SK-N-SH (cell line): Measurements from ENCODE around the gene PGK1.

Experiments
- FOSL2 ChIP-seq: IDR thresholded peaks from 2 replicates; pipeline ENCODE4 v1.4.0; 2012; ENCODE audit warnings: low read depth, mild to moderate bottlenecking, moderate library complexity, borderline replicate concordance
- SIN3A ChIP-seq: IDR thresholded peaks from 2 replicates; pipeline ENCODE4 v1.6.1; 2012; ENCODE audit warnings: low read depth, mild to moderate bottlenecking, low read length, moderate library complexity, borderline replicate concordance
- TF ChIP-seq, protein P1 (sequence below): fragments of 200-600 bp; sonication (generic); IDR thresholded peaks from 2 replicates; pipeline ENCODE4 v1.6.1; 2017; ENCODE audit warnings: antibody characterized with exemption, mild to moderate bottlenecking, moderate library complexity

DNA sequence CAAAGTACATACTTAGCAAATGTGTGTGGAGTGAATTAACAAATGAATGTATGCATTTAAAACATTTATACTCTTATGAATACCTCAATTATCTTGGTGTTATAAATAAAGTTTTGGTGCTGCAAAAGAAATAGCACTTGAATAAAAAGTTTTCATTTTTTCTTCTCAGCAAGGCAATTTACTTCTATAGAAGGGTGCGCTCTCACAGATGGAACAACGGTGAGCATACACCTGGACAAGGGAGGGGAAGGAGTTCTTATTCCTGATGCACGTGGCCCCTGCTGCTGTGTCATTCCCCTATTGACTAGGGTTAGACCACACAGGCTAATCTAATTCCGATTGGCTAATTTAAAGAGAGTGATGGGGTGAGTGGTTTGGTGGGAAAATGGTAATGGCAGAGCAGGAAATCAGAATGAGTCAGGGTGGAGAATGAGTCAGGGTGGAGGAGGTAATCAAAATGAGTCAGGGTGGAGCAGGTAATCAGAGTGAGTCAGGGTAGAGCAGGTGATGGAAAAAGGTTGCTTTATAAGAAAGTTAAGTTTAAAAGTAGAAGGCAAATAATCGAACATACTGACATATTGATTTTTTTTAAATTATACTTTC, 28.2 kb upstream of the PGK1 start:
- no peak for TF ChIP-seq SIN3A
- TF ChIP-seq, protein P1, sequence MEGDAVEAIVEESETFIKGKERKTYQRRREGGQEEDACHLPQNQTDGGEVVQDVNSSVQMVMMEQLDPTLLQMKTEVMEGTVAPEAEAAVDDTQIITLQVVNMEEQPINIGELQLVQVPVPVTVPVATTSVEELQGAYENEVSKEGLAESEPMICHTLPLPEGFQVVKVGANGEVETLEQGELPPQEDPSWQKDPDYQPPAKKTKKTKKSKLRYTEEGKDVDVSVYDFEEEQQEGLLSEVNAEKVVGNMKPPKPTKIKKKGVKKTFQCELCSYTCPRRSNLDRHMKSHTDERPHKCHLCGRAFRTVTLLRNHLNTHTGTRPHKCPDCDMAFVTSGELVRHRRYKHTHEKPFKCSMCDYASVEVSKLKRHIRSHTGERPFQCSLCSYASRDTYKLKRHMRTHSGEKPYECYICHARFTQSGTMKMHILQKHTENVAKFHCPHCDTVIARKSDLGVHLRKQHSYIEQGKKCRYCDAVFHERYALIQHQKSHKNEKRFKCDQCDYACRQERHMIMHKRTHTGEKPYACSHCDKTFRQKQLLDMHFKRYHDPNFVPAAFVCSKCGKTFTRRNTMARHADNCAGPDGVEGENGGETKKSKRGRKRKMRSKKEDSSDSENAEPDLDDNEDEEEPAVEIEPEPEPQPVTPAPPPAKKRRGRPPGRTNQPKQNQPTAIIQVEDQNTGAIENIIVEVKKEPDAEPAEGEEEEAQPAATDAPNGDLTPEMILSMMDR = no peak
- TF ChIP-seq FOSL2 = no peak; the same call in 1 of the 2 replicates
